Peyer's patch (tissue), 4 donors: ENCODE data around the gene DNAJC7. TPM values are rescaled to one million over a fixed set of nuclear protein-coding genes. Genes with fewer than 3 reads are reported as not detected.

Experiments
- DNase-seq, 3 donors: peaks; one replicate each; pipeline ENCODE4 v3.0.0-alpha.2; 2017 to 2019
- H3K27ac ChIP-seq, 4 donors: fragments of 200-600 bp; sonication (generic); one replicate each; pipeline ENCODE4 v1.5.1; 2016 to 2019
- H3K27me3 ChIP-seq, 2 donors: fragments of 200-600 bp; sonication (generic); one replicate each; pipeline ENCODE4 v1.5.1; 2019
- H3K36me3 ChIP-seq, 3 donors: fragments of 200-600 bp; sonication (generic); one replicate each; pipeline ENCODE4 v1.5.1; 2016 to 2019
- H3K4me1 ChIP-seq, 4 donors: fragments of 200-600 bp; sonication (generic); one replicate each; pipeline ENCODE4 v1.5.1; 2016 to 2019
- H3K4me3 ChIP-seq, 4 donors: fragments of 200-600 bp; sonication (generic); 1 replicate in 3 of 4; 2 replicates in 1 of 4; pipeline ENCODE4 v1.5.1; 2016 to 2019; ENCODE audit warnings: mild to moderate bottlenecking in 1 of 4
- H3K9me3 ChIP-seq, 4 donors: fragments of 200-600 bp; sonication (generic); one replicate each; pipeline ENCODE4 v1.5.1; 2016 to 2019; ENCODE audit warnings: mild to moderate bottlenecking in 1 of 4
- CTCF ChIP-seq, 6 experiments: fragments of 450-650 bp in 4 of 6; fragments of 200-600 bp in 2 of 6; sonication (generic) in 1 of 6; IDR thresholded peaks; one replicate each; pipeline ENCODE4 v1.5.1; 2017 to 2019; ENCODE audit warnings: antibody characterized with exemption in 6 of 6, mild to moderate bottlenecking in 3 of 6, moderate library complexity in 1 of 6
- POLR2A ChIP-seq, 2 donors: fragments of 450-650 bp; IDR thresholded peaks; one replicate each; pipeline ENCODE4 v1.5.1; 2017; ENCODE audit warnings: antibody characterized with exemption in 2 of 2, mild to moderate bottlenecking in 2 of 2, moderate library complexity in 2 of 2
- total RNA-seq, 4 donors: library from RNA; depleted of rRNA; stranded (reverse); fragments of >200 nt; gene quantifications; one replicate each; pipeline ENCODE4 v1.1.0, GENCODE V29; 2016

DNAJC7 gene
- total RNA-seq, 4 donors from 2014 or later: 51.0 to 80.9 (median 70.7) TPM

GRCh38 chr17:42053731-42054500 is 36.7 kb upstream of the DNAJC7 start:
- no peak overlapping the region for H3K4me3 ChIP-seq
- no peak for DNase-seq
- H3K9me3 ChIP-seq: peaks cover 0 to 5% (median 0%) of the 10 kb centered on the region in 4 donors
- H3K4me1 ChIP-seq: peaks cover 0 to 7% (median 2%) of the 10 kb centered on the region in 4 donors
- no peaks in the 10 kb centered on the region for H3K36me3 ChIP-seq
- TF ChIP-seq POLR2A (IDR thresholded peaks at IDR 0.05): no peak
- no peak for TF ChIP-seq CTCF (IDR thresholded peaks at IDR 0.05)
- no peaks in the 10 kb centered on the region for H3K27me3 ChIP-seq
- no peak overlapping the region for H3K27ac ChIP-seq

- Histone ChIP-seq H3K9me3 (peaks cover 0 to 5% (median 0%) of the 10 kb centered on the region in 4 donors), H3K27me3 (no peaks in the 10 kb centered on the region), H3K4me1 (peaks cover 0 to 7% (median 2%) of the 10 kb centered on the region in 4 donors), H3K27ac (no peak overlapping the region), H3K4me3 (no peak overlapping the region), H3K36me3 (no peaks in the 10 kb centered on the region)
- no peak for DNase-seq
- no peak for TF ChIP-seq POLR2A (IDR thresholded peaks at IDR 0.05)
- TF ChIP-seq CTCF (IDR thresholded peaks at IDR 0.05): no peak
Measured at GRCh38 chr17:42052346-42052877, 35.2 kb upstream of the DNAJC7 start.

DNA sequence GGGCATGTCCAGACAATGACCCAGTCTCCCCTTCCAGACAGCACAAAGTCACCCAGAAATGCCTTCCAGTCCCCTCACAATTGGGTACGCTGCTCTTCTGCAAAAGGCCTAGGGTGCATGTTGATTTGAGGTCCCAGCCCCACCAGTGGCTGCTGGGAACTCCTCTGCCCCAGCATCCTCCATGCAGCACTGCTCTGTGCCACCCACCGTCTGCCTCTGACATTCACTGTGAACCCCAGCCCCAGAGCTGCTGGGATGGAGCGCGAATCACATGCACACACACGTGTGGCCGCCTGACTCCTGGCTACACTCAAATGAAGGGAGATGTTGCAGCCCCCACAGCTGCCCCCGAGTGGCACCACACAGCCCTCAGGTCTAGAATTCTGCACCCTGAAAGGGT is 34.4 kb upstream of the DNAJC7 start:
- no peaks in the 10 kb centered on the region for H3K27me3 ChIP-seq
- H3K27ac ChIP-seq: no peak overlapping the region
- H3K4me1 ChIP-seq: peaks cover 0 to 7% (median 2%) of the 10 kb centered on the region in 4 donors
- DNase-seq: no peak
- TF ChIP-seq CTCF (IDR thresholded peaks at IDR 0.05): no peak
- no peak for TF ChIP-seq POLR2A (IDR thresholded peaks at IDR 0.05)
- peaks cover 0 to 5% (median 0%) of the 10 kb centered on the region in 4 donors for H3K9me3 ChIP-seq
- no peak overlapping the region for H3K4me3 ChIP-seq
- H3K36me3 ChIP-seq: no peaks in the 10 kb centered on the region

GRCh38 chr17:42051013-42051400 is 33.8 kb upstream of the DNAJC7 start:
- peak overlapping the region; percentile 56 to 87 (median 68) for H3K4me3 ChIP-seq
- DNase-seq: no peak
- no peaks in the 10 kb centered on the region for H3K9me3 ChIP-seq
- no peaks in the 10 kb centered on the region for H3K36me3 ChIP-seq
- H3K4me1 ChIP-seq: peaks cover 0 to 7% (median 2%) of the 10 kb centered on the region in 4 donors
- H3K27me3 ChIP-seq: no peaks in the 10 kb centered on the region
- peak overlapping the region in 1 of 4 donors; percentile 65 for H3K27ac ChIP-seq
- TF ChIP-seq CTCF (IDR thresholded peaks at IDR 0.05) (no peak), POLR2A (IDR thresholded peaks at IDR 0.05) (no peak)

GRCh38 chr17:42050393-42051012 is 33.3 kb upstream of the DNAJC7 start, which contains the start of gene C17orf113:
Gene C17orf113 (minus strand): TSS chr17:42050601. CDS start chr17:42043376, 7,225 bp downstream.
- Histone ChIP-seq H3K4me1 (peaks cover 0 to 7% (median 2%) of the 10 kb centered on the region in 4 donors), H3K36me3 (no peaks in the 10 kb centered on the region), H3K27me3 (no peaks in the 10 kb centered on the region), H3K27ac (peak within 1 kb of the TSS in 3 of 4 donors; percentile 15 to 65 (median 46)), H3K9me3 (no peaks in the 10 kb centered on the region), H3K4me3 (peak within 1 kb of the TSS; percentile 56 to 87 (median 68))
- peak in 5 of 6 experiments; percentile 29 to 44 (median 33) for TF ChIP-seq CTCF (IDR thresholded peaks at IDR 0.05)
- TF ChIP-seq POLR2A (IDR thresholded peaks at IDR 0.05): no peak
- DNase-seq: peak; percentile 61 to 78 (median 78)
